ENCODE results near the gene DNMT1.
A peak's percentile ranks its signal among the peaks of the same experiment; 100 is the strongest.

Gene DNMT1

DNA sequence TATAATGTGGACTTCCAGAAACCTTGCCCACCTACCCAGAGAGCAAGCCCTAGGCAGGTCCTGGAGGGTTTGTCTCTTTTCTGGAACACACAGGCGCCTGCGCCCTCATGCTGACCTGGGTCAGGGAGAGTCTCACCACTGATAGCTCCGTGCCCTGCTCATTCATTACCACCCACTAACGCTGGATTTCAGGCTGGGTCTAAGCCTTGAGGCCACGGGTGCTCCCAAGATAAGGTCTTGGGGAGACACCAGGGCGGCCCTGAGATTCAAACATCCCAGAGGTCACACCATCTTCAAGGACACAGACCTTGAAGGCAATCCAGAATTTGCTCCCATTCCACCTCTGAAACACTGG, 31.2 kb upstream of the DNMT1 start:
- Histone ChIP-seq H3K9me3 (replicated peaks in 1 of 2; ENCODE audit: control insufficient read depth in 2 of 2, insufficient read depth in 1 of 2, low read depth in 1 of 2, low read length in 2 of 2) (no peaks in the 10 kb centered on the region), H3K4me3 (ENCODE audit: low read length in 2 of 2) (no peak overlapping the region), H4K91ac (ENCODE audit: low read depth, low read length, poor library complexity) (no peak overlapping the region), H4K8ac (ENCODE audit: low read depth, low read length) (no peak overlapping the region), H2BK5ac (ENCODE audit: low read length) (no peak overlapping the region), H3K79me1 (ENCODE audit: low read depth, low read length) (peaks cover 18% of the 10 kb centered on the region), H2BK15ac (ENCODE audit: low read length) (no peak overlapping the region), H2BK12ac (ENCODE audit: low read length) (no peak overlapping the region), H3K27me3 (ENCODE audit: control insufficient read depth in 3 of 3, insufficient read depth in 3 of 3, low read depth in 1 of 3, low read length in 3 of 3) (no peaks in the 10 kb centered on the region), H2AK5ac (ENCODE audit: low read depth, low read length) (no peak overlapping the region), H3K9ac (ENCODE audit: low read depth, low read length, poor library complexity) (no peak overlapping the region), H3K36me3 (replicated peaks in 1 of 2; ENCODE audit: control insufficient read depth in 2 of 2, insufficient read depth in 2 of 2, low read length in 2 of 2) (peaks cover 15 to 27% of the 10 kb centered on the region in 2 donors), H3K23ac (ENCODE audit: low read depth, low read length, poor library complexity) (no peak overlapping the region), H3K4ac (ENCODE audit: low read length) (no peak overlapping the region), H3K14ac (ENCODE audit: low read length) (no peak overlapping the region), H2BK120ac (ENCODE audit: low read depth, low read length) (no peak overlapping the region), H3K4me1 (ENCODE audit: control insufficient read depth in 2 of 2, insufficient read depth in 1 of 2, low read depth in 1 of 2, low read length in 2 of 2) (peaks cover 13 to 14% of the 10 kb centered on the region in 2 donors), H3K27ac (replicated peaks; ENCODE audit: low read length) (no peak overlapping the region), H3K18ac (ENCODE audit: low read length) (no peak overlapping the region), H2AFZ (ENCODE audit: low read length) (no peak overlapping the region), H3K4me2 (ENCODE audit: insufficient read depth, low read length, poor library complexity, severe bottlenecking) (no peak overlapping the region)
- no CpG with 5 or more reads among the region's 6 CpGs for WGBS, 2 donors (ENCODE audit: extremely low coverage in 2 of 2, insufficient read length in 2 of 2, insufficient replicate concordance in 1 of 2)
- no peak for DNase-seq (ENCODE audit: low spot score)

DNA sequence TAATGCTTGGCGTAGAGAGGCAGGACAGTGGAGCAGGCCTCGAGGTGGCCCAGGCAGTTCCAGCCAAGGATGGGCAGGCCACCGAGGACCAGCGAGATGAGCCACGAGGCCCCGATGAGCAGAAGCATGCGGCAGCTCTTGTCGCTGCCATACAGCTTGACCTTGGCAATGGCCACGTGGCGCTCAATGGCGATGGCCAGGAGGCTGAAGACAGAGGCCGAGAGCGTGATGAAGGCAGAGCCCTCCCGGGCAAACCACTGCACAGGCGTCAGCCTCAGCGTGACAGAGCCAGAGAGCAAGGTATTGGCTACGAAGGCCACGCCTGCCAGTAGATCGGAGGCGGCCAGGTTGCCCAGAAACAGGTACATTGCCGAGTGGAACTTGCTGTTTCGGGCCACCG, 29.6 kb upstream of the DNMT1 start:
- Histone ChIP-seq H3K9ac (ENCODE audit: low read depth, low read length, poor library complexity) (no peak overlapping the region), H3K79me1 (ENCODE audit: low read depth, low read length) (peaks cover 14% of the 10 kb centered on the region), H2BK120ac (ENCODE audit: low read depth, low read length) (no peak overlapping the region), H3K9me3 (replicated peaks in 1 of 2; ENCODE audit: control insufficient read depth in 2 of 2, insufficient read depth in 1 of 2, low read depth in 1 of 2, low read length in 2 of 2) (no peaks in the 10 kb centered on the region), H3K27ac (replicated peaks; ENCODE audit: low read length) (no peak overlapping the region), H3K23ac (ENCODE audit: low read depth, low read length, poor library complexity) (peak overlapping the region; percentile 17), H3K27me3 (ENCODE audit: control insufficient read depth in 3 of 3, insufficient read depth in 3 of 3, low read depth in 1 of 3, low read length in 3 of 3) (no peaks in the 10 kb centered on the region), H3K18ac (ENCODE audit: low read length) (peak overlapping the region; percentile 33), H3K4me3 (ENCODE audit: low read length in 2 of 2) (no peak overlapping the region), H3K4ac (ENCODE audit: low read length) (peak overlapping the region; percentile 69), H3K4me2 (ENCODE audit: insufficient read depth, low read length, poor library complexity, severe bottlenecking) (no peak overlapping the region), H4K8ac (ENCODE audit: low read depth, low read length) (no peak overlapping the region), H2BK12ac (ENCODE audit: low read length) (peak overlapping the region; percentile 95), H4K91ac (ENCODE audit: low read depth, low read length, poor library complexity) (no peak overlapping the region), H2AK5ac (ENCODE audit: low read depth, low read length) (no peak overlapping the region), H3K14ac (ENCODE audit: low read length) (no peak overlapping the region), H2BK5ac (ENCODE audit: low read length) (no peak overlapping the region), H3K36me3 (replicated peaks in 1 of 2; ENCODE audit: control insufficient read depth in 2 of 2, insufficient read depth in 2 of 2, low read length in 2 of 2) (peaks cover 15 to 27% of the 10 kb centered on the region in 2 donors), H2BK15ac (ENCODE audit: low read length) (no peak overlapping the region), H2AFZ (ENCODE audit: low read length) (no peak overlapping the region), H3K4me1 (ENCODE audit: control insufficient read depth in 2 of 2, insufficient read depth in 1 of 2, low read depth in 1 of 2, low read length in 2 of 2) (peaks cover 9% of the 10 kb centered on the region in 2 donors)
- no CpG with 5 or more reads among the region's 23 CpGs for WGBS, 2 donors (ENCODE audit: extremely low coverage in 2 of 2, insufficient read length in 2 of 2, insufficient replicate concordance in 1 of 2)
- DNase-seq (ENCODE audit: low spot score), result no peak

DNA sequence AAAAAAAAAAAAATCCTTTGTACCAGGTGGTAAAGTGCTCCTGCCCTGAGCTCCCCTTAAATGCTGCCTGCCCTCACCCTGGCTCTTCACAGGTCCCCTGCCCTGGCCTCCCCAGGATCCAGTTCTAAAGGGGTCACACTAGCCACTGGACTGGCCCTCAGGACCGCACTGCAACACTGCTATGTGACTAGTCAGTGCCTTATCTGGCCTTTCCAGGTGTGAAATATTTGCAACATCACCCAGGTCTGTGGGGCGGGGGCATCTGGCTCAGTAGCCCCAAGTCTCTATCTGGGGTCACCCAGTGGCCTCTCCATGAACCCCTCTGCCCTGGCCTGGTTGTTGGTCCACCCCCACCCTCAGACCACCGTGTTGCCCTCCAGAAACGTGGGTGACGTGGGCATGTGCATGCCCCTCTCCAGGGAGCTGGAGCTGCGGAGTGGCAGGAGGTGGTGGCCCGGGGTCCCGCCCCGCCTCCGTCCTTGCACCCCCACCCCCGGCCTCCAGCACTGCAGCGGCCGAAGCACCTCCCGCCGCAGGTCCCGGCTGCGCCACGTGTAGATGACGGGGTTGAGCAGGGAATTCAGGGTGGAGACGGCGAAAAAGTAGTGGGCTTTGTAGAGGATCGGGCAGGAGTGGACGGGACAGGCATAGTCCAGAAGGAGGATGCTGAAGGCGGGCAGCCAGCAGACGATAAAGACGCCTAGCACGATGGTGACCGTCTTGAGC, 28.9 kb upstream of the DNMT1 start:
- Histone ChIP-seq H3K79me1 (ENCODE audit: low read depth, low read length) (peaks cover 14% of the 10 kb centered on the region), H2BK120ac (ENCODE audit: low read depth, low read length) (no peak overlapping the region)

DNA sequence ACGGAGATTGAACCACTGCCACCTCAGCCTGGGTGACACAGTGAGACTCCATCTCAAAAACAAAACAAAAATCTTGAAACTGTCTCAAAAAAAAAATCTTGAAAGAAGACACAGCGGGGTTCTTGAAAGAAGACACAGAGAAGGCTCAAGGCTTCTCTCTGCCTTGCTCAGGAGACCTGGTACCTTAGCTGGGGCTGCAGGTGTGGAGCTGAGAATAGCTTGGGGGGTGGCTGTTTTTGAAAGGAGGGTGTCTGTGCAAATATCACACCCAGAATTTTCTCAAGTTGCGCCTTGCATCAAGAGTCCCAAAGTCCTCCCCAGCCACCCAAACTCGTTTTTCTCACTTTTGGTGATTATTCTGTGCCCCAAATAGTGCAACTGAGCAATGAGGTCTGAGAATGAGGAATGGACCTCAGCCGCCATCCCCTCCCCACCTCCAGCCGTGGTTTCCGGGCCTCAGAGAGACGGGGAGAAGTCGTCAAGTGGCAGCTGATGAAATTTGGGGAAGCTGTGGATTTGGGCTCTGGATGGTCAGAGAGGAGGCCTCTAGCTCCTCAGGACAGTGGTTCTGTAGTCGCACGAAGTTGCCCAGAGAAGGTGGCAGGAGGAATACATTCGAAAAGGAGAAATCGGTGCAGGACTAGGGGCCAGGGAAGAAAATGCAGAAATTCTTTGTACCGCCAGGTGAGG, 27.6 kb upstream of the DNMT1 start:
- Histone ChIP-seq H2AFZ (ENCODE audit: low read length) (no peak overlapping the region), H3K4me3 (ENCODE audit: low read length in 2 of 2) (no peak overlapping the region), H3K4ac (ENCODE audit: low read length) (no peak overlapping the region), H3K4me2 (ENCODE audit: insufficient read depth, low read length, poor library complexity, severe bottlenecking) (no peak overlapping the region), H3K27ac (replicated peaks; ENCODE audit: low read length) (no peak overlapping the region), H2BK5ac (ENCODE audit: low read length) (no peak overlapping the region), H2BK120ac (ENCODE audit: low read depth, low read length) (no peak overlapping the region), H2BK12ac (ENCODE audit: low read length) (no peak overlapping the region), H2BK15ac (ENCODE audit: low read length) (no peak overlapping the region), H3K4me1 (ENCODE audit: control insufficient read depth in 2 of 2, insufficient read depth in 1 of 2, low read depth in 1 of 2, low read length in 2 of 2) (peaks cover 8% of the 10 kb centered on the region in 2 donors), H3K14ac (ENCODE audit: low read length) (no peak overlapping the region), H3K79me1 (ENCODE audit: low read depth, low read length) (peaks cover 8% of the 10 kb centered on the region), H2AK5ac (ENCODE audit: low read depth, low read length) (no peak overlapping the region), H4K91ac (ENCODE audit: low read depth, low read length, poor library complexity) (no peak overlapping the region), H3K9me3 (replicated peaks in 1 of 2; ENCODE audit: control insufficient read depth in 2 of 2, insufficient read depth in 1 of 2, low read depth in 1 of 2, low read length in 2 of 2) (no peaks in the 10 kb centered on the region), H3K23ac (ENCODE audit: low read depth, low read length, poor library complexity) (peak overlapping the region; percentile 80), H3K27me3 (ENCODE audit: control insufficient read depth in 3 of 3, insufficient read depth in 3 of 3, low read depth in 1 of 3, low read length in 3 of 3) (no peaks in the 10 kb centered on the region), H3K9ac (ENCODE audit: low read depth, low read length, poor library complexity) (no peak overlapping the region), H3K18ac (ENCODE audit: low read length) (no peak overlapping the region), H3K36me3 (replicated peaks in 1 of 2; ENCODE audit: control insufficient read depth in 2 of 2, insufficient read depth in 2 of 2, low read length in 2 of 2) (peaks cover 15 to 23% of the 10 kb centered on the region in 2 donors), H4K8ac (ENCODE audit: low read depth, low read length) (peak overlapping the region; percentile 17)
- no peak for DNase-seq (ENCODE audit: low spot score)
- no CpG with 5 or more reads among the region's 14 CpGs for WGBS, 2 donors (ENCODE audit: extremely low coverage in 2 of 2, insufficient read length in 2 of 2, insufficient replicate concordance in 1 of 2)

More for the DNA sequence above, 28.9 kb upstream of the DNMT1 start:
- no peak overlapping the region for H2AK5ac ChIP-seq (ENCODE audit: low read depth, low read length)
- no peak overlapping the region for H3K18ac ChIP-seq (ENCODE audit: low read length)
- no peak overlapping the region for H2BK15ac ChIP-seq (ENCODE audit: low read length)
- H4K91ac ChIP-seq (ENCODE audit: low read depth, low read length, poor library complexity), result no peak overlapping the region
- H3K4me1 ChIP-seq (ENCODE audit: control insufficient read depth in 2 of 2, insufficient read depth in 1 of 2, low read depth in 1 of 2, low read length in 2 of 2), result peaks cover 9% of the 10 kb centered on the region in 2 donors
- H3K27ac ChIP-seq (replicated peaks; ENCODE audit: low read length), result no peak overlapping the region
- DNase-seq (ENCODE audit: low spot score), result no peak
- H3K9me3 ChIP-seq (replicated peaks in 1 of 2; ENCODE audit: control insufficient read depth in 2 of 2, insufficient read depth in 1 of 2, low read depth in 1 of 2, low read length in 2 of 2), result no peaks in the 10 kb centered on the region
- H3K4me3 ChIP-seq (ENCODE audit: low read length in 2 of 2), result no peak overlapping the region
- peak overlapping the region; percentile 17 for H3K23ac ChIP-seq (ENCODE audit: low read depth, low read length, poor library complexity)
- no peak overlapping the region for H2BK5ac ChIP-seq (ENCODE audit: low read length)
- no CpG with 5 or more reads among the region's 28 CpGs for WGBS, 2 donors (ENCODE audit: extremely low coverage in 2 of 2, insufficient read length in 2 of 2, insufficient replicate concordance in 1 of 2)
- peaks cover 15 to 27% of the 10 kb centered on the region in 2 donors for H3K36me3 ChIP-seq (replicated peaks in 1 of 2; ENCODE audit: control insufficient read depth in 2 of 2, insufficient read depth in 2 of 2, low read length in 2 of 2)
- H3K4me2 ChIP-seq (ENCODE audit: insufficient read depth, low read length, poor library complexity, severe bottlenecking), result no peak overlapping the region
- H3K4ac ChIP-seq (ENCODE audit: low read length), result peak overlapping the region; percentile 69
- no peak overlapping the region for H2BK12ac ChIP-seq (ENCODE audit: low read length)
- no peak overlapping the region for H2AFZ ChIP-seq (ENCODE audit: low read length)
- no peaks in the 10 kb centered on the region for H3K27me3 ChIP-seq (ENCODE audit: control insufficient read depth in 3 of 3, insufficient read depth in 3 of 3, low read depth in 1 of 3, low read length in 3 of 3)
- no peak overlapping the region for H4K8ac ChIP-seq (ENCODE audit: low read depth, low read length)
- H3K14ac ChIP-seq (ENCODE audit: low read length), result no peak overlapping the region
- H3K9ac ChIP-seq (ENCODE audit: low read depth, low read length, poor library complexity), result no peak overlapping the region

Measured in neuronal stem cell (in vitro differentiated cells).